Measurements from ENCODE around the gene SIN3A.

The SIN3A gene

DNA sequence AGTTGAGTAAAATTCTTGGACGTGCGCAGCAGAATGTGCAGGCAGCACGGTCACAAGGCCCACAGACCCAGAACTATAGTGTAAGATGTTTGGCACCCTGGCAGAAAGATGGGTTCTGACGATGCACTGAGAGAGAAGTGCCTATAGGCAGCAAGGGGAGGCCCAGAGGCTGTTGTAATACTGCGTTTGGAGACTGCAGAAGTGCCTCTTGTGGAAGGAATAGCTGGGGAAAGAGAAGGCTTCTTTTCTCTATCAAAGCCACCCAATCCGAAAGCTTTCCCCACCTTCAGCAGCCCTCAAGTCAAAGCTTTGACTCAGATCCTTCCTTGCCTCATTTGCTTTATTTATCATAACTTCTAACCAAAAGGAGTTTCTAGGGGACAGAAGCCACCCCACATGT, 5.2 kb upstream of the SIN3A start:
- Histone ChIP-seq H3K4me2 (ENCODE audit: low read depth, low read length, poor library complexity, severe bottlenecking) (peak overlapping the region; percentile 62), H3K9ac (ENCODE audit: low read length) (peak overlapping the region; percentile 82; the same call in 1 of the 2 replicates), H4K20me1 (ENCODE audit: low read depth, low read length) (no peaks in the 10 kb centered on the region), H3K36me3 (ENCODE audit: low read length) (no peaks in the 10 kb centered on the region), H3K9me2 (replicated peaks; ENCODE audit: insufficient read depth, low read length) (no peaks in the 10 kb centered on the region), H3K79me2 (ENCODE audit: insufficient read depth, low read length) (no peaks in the 10 kb centered on the region), H3F3A (ENCODE audit: insufficient read depth) (peaks cover 18% of the 10 kb centered on the region), H3K9me3 (ENCODE audit: insufficient read depth, low read length) (no peaks in the 10 kb centered on the region), H3K4me3 (ENCODE audit: insufficient read depth, low read length, poor library complexity, severe bottlenecking) (no peak overlapping the region), H3K27me3 (ENCODE audit: low read length) (no peaks in the 10 kb centered on the region), H2AFZ (ENCODE audit: low read depth, low read length, severe bottlenecking) (no peak overlapping the region), H3K27ac (ENCODE audit: low read depth, low read length) (no peak overlapping the region)
- TF ChIP-seq EZH2phosphoT487 (conservative IDR thresholded peaks at IDR 0.05; ENCODE audit: low read length): no peak
- TF ChIP-seq, protein P1, sequence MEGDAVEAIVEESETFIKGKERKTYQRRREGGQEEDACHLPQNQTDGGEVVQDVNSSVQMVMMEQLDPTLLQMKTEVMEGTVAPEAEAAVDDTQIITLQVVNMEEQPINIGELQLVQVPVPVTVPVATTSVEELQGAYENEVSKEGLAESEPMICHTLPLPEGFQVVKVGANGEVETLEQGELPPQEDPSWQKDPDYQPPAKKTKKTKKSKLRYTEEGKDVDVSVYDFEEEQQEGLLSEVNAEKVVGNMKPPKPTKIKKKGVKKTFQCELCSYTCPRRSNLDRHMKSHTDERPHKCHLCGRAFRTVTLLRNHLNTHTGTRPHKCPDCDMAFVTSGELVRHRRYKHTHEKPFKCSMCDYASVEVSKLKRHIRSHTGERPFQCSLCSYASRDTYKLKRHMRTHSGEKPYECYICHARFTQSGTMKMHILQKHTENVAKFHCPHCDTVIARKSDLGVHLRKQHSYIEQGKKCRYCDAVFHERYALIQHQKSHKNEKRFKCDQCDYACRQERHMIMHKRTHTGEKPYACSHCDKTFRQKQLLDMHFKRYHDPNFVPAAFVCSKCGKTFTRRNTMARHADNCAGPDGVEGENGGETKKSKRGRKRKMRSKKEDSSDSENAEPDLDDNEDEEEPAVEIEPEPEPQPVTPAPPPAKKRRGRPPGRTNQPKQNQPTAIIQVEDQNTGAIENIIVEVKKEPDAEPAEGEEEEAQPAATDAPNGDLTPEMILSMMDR (IDR thresholded peaks at IDR 0.05; ENCODE audit: insufficient read depth, low read length, poor library complexity, severe bottlenecking): no peak

DNA sequence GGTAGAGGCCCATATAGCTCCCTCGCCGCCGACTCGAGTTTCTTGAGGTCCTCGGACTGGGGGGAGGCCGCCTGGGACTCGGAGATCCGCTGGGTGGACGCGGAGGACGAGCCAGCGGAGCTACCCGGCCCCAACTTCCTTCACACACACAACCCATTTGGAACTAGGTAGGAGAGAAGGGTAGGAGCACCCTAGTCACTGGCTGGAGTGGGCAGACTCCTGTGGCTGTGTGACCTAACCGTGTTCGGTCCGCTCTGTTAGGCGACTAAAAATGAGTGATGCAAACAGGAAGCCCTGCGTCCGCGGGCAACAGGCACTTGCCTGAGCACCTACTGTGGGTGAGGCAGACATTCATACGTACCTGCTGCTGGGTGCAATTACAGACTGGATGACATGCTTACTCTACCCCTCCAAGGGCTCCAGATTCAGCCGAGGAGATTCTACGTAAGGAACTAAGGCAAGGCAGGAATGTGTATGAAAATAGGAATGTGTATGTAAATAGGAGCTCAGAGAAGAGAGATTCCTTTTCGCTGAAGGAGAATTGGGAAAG, 4.6 kb upstream of the SIN3A start:
- Histone ChIP-seq H3K27ac (ENCODE audit: low read depth, low read length) (peak overlapping the region; percentile 94), H3K4me2 (ENCODE audit: low read depth, low read length, poor library complexity, severe bottlenecking) (peak overlapping the region; percentile 62), H2AFZ (ENCODE audit: low read depth, low read length, severe bottlenecking) (peak overlapping the region; percentile 98), H4K20me1 (ENCODE audit: low read depth, low read length) (no peaks in the 10 kb centered on the region), H3K27me3 (ENCODE audit: low read length) (no peaks in the 10 kb centered on the region), H3K4me3 (ENCODE audit: insufficient read depth, low read length, poor library complexity, severe bottlenecking) (peak overlapping the region; percentile 99), H3K36me3 (ENCODE audit: low read length) (no peaks in the 10 kb centered on the region), H3K9me2 (replicated peaks; ENCODE audit: insufficient read depth, low read length) (no peaks in the 10 kb centered on the region), H3K9me3 (ENCODE audit: insufficient read depth, low read length) (no peaks in the 10 kb centered on the region), H3K79me2 (ENCODE audit: insufficient read depth, low read length) (no peaks in the 10 kb centered on the region), H3F3A (ENCODE audit: insufficient read depth) (peaks cover 18% of the 10 kb centered on the region), H3K9ac (ENCODE audit: low read length) (peak overlapping the region; percentile 82)
- TF ChIP-seq, protein P1 (IDR thresholded peaks at IDR 0.05; ENCODE audit: insufficient read depth, low read length, poor library complexity, severe bottlenecking): no peak
- TF ChIP-seq EZH2phosphoT487 (conservative IDR thresholded peaks at IDR 0.05; ENCODE audit: low read length): no peak

DNA sequence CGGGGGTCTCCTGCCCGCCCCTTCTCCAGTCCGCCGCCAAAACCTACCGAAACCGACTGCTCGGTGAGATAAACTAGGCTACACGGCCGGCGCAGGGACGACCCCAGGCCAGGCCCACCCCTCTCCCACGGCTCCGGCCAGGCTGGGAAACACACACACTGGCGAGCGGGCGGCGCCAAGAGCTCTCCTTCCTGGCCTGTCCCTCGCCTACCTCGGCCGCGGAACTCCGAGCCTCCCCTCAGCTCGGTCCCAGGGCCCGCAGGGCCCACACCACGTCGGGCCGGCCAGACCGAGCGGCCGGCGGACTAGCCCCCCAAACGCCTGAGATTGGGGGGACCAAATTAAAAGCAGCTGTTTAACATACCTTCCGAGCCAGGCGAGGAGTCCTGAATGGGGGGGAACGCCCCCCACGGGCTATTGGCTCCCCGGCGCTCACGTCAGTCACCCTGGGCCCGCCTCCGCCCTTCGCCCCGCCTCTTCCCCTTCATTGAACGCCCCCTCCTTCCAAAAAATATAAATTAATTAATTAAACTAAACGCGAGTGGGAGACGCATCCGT, 4.0 kb upstream of the SIN3A start:
- Histone ChIP-seq H4K20me1 (ENCODE audit: low read depth, low read length) (no peaks in the 10 kb centered on the region), H3K27ac (ENCODE audit: low read depth, low read length) (peak overlapping the region; percentile 94), H3K4me2 (ENCODE audit: low read depth, low read length, poor library complexity, severe bottlenecking) (peak overlapping the region; percentile 62)

More for the DNA sequence above, 4.0 kb upstream of the SIN3A start:
- H3K79me2 ChIP-seq (ENCODE audit: insufficient read depth, low read length): peaks cover 1% of the 10 kb centered on the region; the same call in 1 of the 2 replicates
- TF ChIP-seq, protein P1 (IDR thresholded peaks at IDR 0.05; ENCODE audit: insufficient read depth, low read length, poor library complexity, severe bottlenecking): no peak
- TF ChIP-seq EZH2phosphoT487 (conservative IDR thresholded peaks at IDR 0.05; ENCODE audit: low read length): no peak
- H3K9ac ChIP-seq (ENCODE audit: low read length): peak overlapping the region; percentile 82
- peak overlapping the region; percentile 99 for H3K4me3 ChIP-seq (ENCODE audit: insufficient read depth, low read length, poor library complexity, severe bottlenecking)
- H3K9me3 ChIP-seq (ENCODE audit: insufficient read depth, low read length): no peaks in the 10 kb centered on the region
- peaks cover 19% of the 10 kb centered on the region for H3F3A ChIP-seq (ENCODE audit: insufficient read depth)
- H3K36me3 ChIP-seq (ENCODE audit: low read length): no peaks in the 10 kb centered on the region
- peak overlapping the region; percentile 98 for H2AFZ ChIP-seq (ENCODE audit: low read depth, low read length, severe bottlenecking)
- no peaks in the 10 kb centered on the region for H3K27me3 ChIP-seq (ENCODE audit: low read length)
- no peaks in the 10 kb centered on the region for H3K9me2 ChIP-seq (replicated peaks; ENCODE audit: insufficient read depth, low read length)
